Superior temporal gyrus (tissue), 1 donor: ENCODE measurements around the gene AFAP1.

Experiments
- DNase-seq: peaks from one replicate; pipeline ENCODE4 v3.0.0-alpha.2; 2016; ENCODE audit errors: extremely low spot score

Gene AFAP1

DNA sequence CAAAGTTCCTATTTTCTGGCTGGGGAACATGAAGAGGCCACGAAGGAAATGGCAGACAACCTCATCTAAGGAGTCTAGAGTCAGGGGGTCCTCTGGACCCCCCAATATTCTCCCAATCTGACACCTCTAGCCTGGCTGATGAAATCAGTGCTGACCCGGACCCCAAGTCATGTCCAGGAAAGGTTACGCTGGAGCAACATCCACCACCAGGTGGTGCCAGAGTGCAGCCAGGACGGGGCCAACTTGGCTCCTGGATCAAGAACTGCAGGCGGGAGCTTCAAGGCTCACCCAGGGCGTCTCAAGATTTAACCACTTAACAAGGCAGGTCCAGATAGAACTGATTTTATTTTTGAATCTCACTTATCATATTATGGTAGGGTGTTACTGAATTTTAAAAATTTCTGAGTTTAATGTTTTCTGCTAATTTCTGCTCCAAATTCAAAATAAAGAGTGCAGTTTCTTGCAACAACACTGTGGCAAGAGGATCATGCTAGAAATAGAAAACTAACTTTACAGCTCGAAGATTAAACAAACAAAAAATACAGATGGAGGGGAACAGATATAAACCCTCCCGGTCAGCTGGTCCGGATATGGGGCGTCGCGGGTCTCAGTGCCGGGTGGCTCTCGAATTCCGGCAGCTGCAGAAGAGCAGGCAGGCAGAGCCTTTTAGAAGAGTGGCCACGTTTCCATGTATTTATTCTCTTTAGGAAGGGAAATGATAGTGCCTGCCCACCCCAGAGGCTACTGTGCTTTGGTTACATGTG, 135.5 kb downstream of the AFAP1 start:
- DNase-seq = peak; percentile 93

GRCh38 chr4:7803371-7803770, 136.3 kb downstream of the AFAP1 start:
- no peak for DNase-seq

GRCh38 chr4:7802093-7802726, 137.5 kb downstream of the AFAP1 start:
- DNase-seq = peak; percentile 94

DNA sequence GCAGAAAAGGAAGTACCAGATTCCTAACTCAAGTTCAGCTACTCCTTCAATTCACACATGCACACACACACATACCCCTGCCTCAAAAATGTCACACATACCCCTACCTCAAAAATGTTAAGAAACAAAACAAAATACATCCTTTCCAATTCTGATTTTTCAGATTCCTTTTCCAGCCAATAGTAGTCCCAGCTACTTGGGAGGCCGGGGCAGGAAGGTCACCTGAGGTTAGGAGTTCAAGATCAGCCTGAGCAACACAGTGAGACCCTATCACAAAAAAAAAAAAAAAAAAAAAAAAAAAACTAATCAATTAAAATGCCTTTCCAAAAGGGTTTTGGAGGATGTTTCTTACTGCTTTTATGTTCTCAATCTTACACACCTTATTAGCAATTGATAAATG, 138.0 kb downstream of the AFAP1 start:
- DNase-seq = no peak

DNA sequence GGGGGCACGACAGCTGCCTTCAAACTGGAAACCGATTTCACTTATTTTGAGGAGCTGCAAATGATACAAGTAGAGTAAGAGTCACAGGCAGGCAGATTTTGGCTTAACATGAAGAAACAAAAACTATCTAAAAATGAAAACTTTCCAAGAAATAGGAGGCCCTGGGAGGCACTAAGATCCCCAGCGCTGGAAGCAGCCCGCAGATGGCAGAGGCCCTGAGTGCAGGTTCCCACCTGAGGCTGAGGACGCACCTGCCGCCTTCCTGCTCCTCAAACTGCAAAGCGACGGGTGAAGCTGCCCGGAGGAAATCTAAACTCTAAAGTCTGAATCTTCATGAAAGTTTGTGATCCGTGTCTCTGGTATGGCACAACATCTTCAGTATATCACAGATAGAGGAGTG, 138.7 kb downstream of the AFAP1 start:
- DNase-seq = no peak

- DNase-seq = no peak
These were observed 139.3 kb downstream of the AFAP1 start for GRCh38 chr4:7800410-7800809.

DNA sequence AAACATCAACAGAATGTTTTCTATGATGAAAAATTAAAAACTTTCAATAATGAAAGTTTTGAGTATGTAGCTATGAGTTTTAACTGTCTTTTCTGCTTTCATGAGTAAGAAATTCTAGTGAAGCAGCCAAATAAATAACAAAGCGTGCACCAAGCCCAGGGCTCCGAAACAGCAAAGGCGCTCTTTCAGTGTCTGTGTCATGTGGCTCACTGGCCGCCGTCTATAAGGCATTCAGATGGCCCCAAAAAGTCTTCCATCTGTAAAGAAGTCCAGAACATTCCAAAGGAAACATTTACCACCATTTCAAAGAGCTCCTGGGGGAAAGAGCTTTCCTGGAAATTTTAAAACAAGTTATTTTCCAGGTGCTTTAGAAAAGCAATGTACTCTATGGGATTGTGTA, 139.9 kb downstream of the AFAP1 start:
- peak; percentile 63 for DNase-seq

DNA sequence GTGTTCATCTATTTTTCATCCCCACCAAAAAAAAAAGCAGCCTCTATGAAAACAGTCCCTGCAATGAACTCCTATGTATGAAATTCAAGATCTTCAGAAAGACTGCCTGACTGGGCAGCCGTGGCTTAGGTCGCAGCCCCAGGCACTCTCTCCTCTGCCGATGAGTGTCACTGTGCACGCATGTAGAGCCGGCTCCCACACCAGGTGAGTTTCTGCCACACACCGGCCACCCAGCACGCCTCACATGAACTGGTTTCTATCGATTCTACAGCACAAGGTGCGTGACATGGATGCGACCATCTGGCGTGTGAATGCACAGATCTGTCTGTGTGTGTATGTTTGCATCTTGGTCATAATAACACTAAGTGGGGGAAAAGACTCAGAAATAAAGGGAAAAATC, 140.4 kb downstream of the AFAP1 start:
- no peak for DNase-seq

GRCh38 chr4:7798178-7798995, 141.3 kb downstream of the AFAP1 start:
- no peak for DNase-seq

- no peak for DNase-seq
These were observed 142.3 kb downstream of the AFAP1 start for GRCh38 chr4:7797330-7797729.

DNA sequence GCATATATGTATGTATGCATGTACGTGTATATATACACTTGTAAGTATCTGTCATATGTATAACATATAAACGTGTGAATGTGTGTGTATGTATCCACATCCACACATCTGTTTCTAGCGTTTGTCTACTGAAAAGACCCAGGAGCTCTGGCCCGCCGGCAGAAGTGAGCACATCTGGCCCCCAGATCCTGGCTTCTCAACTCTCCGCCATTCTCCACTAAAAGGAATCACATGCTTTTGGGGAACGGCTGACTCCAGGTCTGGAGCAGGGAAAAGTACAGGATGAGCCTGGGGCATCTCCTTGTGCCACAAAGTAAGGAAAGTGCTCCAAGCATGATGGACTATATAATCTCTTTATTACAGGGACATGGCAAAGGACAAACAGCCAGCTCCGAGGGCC, 143.7 kb downstream of the AFAP1 start:
- no peak for DNase-seq

- no peak for DNase-seq
These were observed 146.5 kb downstream of the AFAP1 start for GRCh38 chr4:7793186-7793585.

GRCh38 chr4:7792616-7793015, 147.0 kb downstream of the AFAP1 start:
- DNase-seq = no peak

DNA sequence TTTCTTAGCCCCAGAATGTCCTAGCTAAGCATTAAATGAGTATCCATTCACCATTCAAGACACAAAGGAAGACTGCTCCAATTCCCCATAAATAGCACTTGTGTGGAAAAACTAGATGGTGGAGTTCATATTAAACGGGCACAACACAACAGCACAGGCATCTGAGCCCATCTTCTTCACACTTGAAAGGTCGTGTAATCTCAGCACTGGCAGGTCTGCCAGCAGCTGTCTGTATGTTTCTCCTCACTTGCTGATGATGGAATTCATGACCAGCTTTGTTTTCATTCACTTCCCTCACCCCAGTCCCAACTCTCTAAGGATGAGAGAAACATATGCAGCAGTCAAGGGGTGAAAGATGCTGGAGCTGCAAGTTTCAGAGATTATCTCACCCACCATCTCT, 148.7 kb downstream of the AFAP1 start:
- DNase-seq = no peak

- DNase-seq = no peak
These were observed 149.6 kb downstream of the AFAP1 start for GRCh38 chr4:7790023-7790422.

- no peak for DNase-seq
These were observed 150.8 kb downstream of the AFAP1 start for GRCh38 chr4:7788694-7789425.

DNA sequence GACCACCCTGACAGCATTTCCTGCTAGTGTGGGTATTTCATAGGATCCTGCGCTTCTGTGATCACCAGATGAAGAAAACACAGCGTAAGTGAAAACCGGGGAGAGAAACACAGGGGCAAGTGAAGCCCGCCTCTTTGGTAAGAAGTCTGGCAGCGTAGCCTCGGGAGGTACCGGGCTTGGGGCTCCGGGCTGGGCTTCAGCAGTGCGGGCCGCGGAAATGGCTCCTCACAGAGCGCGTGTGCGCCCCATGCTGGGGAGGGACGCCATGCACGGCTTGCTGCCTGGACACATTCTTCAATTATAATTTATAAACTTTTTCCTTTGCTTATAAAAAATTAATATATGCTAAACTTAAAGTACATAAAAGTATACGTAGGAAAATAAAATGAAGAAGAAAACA, 151.5 kb downstream of the AFAP1 start:
- no peak for DNase-seq

DNA sequence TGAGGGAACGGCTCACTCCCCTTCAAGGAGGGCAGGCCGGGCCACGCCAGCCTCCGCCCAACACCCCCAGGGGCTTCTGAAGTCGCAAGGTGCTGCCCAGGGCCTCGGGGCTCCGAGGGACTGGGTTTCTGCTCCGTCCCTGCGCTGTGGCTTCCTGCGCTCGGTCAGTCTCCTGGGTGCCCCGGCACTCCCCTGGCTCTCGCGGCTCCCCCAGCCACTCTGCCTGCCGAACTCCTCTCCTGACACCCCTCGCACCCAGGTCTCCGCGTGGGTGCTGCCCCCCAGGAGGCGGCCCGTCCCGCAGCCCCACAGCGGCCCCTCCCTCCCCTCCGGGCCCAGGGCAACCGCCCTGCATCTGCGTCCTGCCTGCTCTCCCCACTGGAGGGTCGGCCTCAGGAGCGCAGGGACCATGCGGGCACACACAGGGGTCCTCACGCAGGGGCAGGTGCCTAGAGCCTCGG, 151.9 kb downstream of the AFAP1 start:
- DNase-seq = no peak

DNA sequence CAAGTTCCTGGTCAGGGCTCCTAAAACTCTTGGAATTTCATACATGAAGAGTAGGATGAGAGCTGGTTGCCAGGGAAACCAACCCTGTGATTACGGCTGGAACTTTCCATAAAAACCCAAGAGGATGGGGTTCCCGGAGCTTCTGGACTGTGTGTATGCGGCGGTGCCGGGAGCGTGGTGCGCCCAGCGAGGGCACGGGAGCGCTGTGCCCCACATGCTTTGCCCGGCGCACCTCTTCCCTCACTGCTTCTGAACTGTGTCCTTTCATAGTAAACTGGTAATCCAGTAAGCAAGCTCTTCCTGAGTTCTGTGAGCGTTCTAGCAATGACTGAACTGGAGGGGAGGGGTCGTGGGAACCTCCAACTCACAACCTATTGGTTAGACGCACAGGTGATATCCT, 152.6 kb downstream of the AFAP1 start:
- DNase-seq = no peak

GRCh38 chr4:7786517-7786916, 153.1 kb downstream of the AFAP1 start:
- DNase-seq = no peak

GRCh38 chr4:7786040-7786439, 153.6 kb downstream of the AFAP1 start:
- no peak for DNase-seq

DNA sequence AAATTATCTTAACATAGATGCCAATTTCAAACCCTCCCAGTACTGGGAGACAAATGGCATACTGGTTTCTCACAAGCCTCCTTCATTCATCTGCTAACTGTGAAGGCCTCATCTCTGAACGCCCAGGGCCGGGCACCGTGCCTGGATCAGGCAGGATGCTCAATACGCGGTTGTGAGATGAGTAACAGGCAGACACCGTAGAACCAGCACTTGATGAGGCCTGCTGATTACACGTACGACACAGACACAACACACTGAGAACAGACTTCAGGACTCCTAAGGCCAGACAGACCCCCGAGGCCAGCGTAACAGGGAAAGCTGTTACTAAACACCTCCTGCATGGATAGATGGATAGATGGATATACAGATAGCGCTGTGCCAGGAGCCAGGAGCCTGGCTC, 154.6 kb downstream of the AFAP1 start:
- no peak for DNase-seq
